Dermis blood vessel endothelial cell (primary cell): ENCODE data around the gene CASP14. TPM values are rescaled to one million over a fixed set of nuclear protein-coding genes. Genes with fewer than 3 reads are reported as not detected.
"Not testable (repeated sequence)": the region's sequence is repeated elsewhere in the genome, so short reads cannot be mapped to it uniquely, and the experiment has no call there.

ENCODE experiments used
- DNase-seq: peaks from one replicate; pipeline ENCODE4 v3.0.0; 2010
- total RNA-seq: library from RNA; depleted of rRNA; stranded (reverse); fragments of >200 nt; gene quantifications from 2 replicates; pipeline ENCODE4 v1.2.3, GENCODE V29; 2014

CASP14 gene
- total RNA-seq, 1 donor from 2014 or later, result not detected

DNA sequence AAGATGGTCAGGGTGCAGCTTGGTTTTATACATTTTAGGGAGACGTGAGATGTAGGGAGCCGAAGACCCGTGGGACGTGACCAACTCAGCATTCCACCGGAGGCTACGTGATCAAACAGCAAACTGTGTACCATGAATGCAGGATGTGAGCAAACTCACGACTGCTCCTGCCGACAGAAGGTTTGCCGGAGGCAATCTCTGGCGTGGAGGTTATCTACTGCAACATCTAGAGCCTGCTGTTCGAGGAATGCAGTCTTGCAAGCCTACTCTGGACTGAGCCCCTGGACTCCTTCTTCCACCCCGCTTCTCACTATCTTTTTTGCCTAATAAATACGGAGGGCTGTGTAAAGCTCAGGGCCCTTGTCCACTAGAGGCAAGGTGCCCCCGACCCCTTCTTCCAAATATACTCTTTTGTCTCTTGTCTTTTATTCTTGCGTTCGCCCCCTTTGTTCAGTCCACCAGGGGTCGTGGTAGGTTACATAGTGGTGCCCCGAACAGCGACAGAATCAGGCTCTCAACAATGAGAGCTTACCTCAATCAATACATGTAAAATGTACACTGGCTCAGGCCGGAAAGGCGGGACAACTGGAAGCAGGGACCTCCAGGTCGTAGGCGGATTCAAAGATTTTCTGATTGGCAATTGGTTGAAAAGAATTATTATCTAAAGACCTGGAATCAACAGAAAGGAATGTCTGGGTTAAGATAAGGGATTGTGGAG lies 23.8 kb downstream of the CASP14 start:
- DNase-seq, result no peak

DNA sequence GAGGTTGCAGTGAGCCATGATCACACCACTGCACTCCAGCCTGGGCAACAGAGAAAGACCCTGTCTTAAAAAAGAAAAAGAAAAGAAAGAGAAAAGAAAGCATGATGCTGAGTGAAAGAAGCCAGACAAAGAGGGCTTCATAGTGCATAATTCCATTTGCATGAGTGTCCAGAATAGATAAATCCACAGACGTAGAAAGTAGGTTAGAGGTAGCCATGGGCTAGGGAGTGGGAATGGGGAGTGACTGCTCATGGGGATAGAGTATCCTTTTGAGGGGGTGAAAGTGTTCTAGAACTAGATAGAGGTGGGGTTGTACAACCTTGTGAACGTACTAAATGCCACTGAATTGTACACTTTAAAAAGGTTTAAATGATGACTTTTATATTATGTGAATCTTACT lies 25.1 kb downstream of the CASP14 start:
- DNase-seq, result no peak

DNA sequence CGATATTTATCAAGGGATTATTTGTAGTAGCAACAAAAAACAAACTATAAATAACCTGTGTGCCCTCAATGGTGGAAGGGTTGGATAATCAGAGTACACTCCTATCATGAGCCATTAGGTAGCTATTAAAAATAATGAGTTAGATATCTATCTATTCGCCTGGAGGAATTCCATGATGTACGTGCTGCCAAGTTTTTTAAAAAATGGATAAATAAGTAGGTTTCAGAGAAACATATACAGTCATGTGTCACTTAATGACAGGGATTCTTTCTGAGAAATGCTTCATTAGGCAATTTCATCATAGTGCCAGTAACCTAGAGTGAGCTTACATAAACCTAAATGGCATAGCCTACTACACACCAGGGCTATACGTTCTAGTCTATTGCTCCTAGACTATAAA lies 26.5 kb downstream of the CASP14 start:
- DNase-seq, result no peak

DNA sequence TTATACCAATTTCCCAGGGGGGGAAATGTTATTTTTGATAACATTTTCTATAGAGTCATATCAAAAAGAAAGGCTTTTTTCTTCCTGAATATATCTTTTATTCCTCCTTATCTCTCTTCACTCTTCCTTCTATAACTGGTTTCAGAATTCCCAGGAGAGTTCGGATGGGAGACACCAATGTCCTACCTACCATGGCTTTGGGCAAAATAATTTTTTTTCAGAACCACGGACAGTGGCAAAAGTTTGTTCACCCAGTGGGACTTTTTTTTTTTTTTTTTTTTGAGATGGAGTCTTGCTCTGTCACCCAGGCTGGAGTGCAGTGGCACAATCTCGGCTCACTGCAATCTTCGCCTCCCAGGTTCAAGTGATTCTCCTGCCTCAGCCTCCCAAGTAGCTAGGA lies 30.7 kb downstream of the CASP14 start:
- DNase-seq, result not testable (repeated sequence)

DNA sequence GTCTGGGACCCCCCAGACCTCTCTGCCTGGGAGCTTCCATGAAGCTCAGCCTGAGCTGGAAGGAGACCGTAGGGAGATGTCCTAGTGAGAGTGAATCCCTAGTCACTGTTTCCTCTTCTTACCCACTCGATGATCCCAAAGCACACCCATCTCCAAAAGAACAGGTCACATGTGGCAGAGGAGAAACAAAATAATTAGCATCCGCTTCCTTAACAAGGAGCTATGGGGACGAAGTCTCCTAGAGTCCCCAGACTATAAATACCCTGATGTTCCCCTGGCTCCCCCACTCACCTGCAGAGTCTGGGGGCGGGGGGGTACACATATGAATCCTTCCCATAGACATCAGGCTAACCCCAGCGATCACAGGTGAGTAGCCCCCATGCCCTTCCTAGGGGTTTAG lies 32.6 kb downstream of the CASP14 start, which contains the start of gene OR1I1:
TSS of gene OR1I1 (plus strand) at position 301 of the 400 bp plus-strand sequence. CDS start 4,855 bp downstream, outside the sequence.
- DNase-seq, result no peak

DNA sequence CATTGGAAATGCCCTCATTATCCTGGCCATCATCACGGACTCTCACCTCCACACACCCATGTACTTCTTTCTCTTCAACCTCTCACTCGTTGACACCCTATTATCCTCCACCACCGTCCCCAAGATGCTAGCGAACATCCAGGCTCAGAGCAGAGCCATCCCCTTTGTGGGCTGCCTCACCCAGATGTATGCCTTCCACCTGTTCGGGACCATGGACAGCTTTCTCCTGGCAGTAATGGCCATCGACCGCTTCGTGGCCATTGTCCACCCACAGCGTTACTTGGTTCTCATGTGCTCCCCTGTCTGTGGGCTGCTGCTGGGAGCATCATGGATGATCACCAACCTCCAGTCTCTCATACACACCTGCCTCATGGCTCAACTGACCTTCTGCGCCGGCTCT lies 37.9 kb downstream of the CASP14 start:
- DNase-seq, result no peak

DNA sequence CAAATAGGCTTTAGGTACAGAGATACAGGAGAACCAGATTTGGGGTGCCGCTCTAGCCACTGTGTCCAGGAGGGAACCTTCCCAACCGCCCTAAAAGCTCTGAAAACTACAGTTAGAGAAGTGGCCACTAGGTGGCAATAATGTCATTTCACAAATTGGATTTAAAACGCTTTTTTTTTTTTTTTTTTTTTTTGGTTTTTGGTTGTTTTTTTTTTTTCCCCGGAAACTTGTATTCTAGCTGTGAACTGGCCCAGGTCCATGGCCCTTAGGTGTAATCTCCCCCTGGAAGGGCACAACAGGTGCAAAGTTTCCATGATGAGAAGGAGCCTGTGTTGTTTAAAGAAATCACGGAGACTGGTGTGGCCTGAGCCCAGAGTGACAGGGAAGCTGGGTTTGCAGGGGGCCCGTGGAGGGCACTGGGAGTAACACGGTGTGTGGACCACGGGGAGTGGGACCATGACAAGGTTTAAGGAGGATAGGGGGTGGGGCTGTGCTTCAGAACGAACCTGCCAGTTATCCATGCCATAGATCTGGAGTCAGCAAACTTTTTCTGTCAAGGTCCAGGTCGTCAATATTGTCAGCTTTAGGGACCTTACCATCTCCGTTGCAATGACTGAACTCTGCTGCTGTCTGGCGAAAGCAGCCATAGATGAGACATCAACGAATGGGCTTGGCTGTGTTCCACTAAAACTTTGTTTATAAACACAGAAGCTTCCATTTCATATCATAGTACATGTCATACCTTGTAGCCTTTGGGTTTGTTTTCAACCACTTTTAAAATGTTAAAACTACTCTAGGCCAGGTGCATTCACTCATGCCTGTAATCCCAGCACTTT lies 42.9 kb downstream of the CASP14 start:
- DNase-seq, result peak; percentile 84

DNA sequence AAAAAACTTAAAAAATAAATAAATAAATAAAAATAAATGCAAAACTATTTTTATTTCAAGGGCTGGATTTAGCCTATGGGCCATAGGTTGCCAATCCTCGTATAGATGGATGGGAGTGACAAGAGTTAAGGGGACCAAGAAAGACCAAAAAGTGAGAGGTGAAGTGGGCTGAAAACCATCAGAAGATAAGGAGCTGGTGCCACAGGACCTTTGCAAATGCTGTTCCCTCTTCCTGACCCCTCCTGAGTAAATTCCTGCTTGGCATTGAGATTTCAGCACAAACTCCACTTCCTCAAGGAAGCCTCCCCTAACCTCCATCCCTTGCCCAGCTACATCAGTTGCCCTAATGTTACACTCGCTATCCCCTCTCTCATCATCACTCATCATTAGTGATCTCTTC lies 43.7 kb downstream of the CASP14 start:
- DNase-seq, result no peak

DNA sequence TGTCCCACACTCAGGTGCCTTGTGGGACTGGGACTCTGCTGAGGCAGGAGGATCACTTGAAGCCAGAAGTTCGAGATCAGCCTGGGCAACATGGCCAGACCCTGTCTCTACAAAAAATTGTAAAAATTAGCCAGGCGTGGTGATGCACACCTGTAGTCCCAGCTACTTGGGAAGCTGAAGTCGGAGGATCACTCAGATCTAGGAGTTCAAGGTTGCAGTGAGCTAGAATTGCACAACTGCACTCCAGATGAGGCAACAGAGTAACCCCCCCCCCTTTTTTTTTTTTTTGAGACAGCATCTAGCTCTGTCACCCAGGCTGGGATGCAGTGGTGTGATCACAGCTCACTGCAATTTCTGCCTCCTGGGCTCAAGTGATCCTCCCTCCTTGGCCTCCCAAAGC lies 46.9 kb downstream of the CASP14 start:
- no peak for DNase-seq

DNA sequence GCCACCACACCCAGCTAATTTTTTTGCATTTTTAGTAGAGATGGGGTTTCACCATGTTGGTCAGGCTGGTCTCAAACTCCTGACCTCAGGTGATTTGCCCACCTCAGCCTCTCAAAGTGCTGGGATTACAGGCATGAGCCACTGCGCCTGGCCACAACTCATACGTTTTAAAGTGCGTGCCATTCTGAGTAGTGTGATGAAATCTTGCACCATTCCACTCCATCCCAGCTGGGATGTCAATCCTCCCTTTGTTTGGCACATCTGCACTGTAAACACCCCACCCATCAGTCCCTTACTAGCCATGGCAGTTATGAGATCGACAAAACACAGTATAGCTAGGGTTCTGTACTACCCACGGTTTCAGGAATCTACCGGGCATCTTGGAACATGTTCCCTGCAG lies 48.7 kb downstream of the CASP14 start:
- DNase-seq, result not testable (repeated sequence)

DNA sequence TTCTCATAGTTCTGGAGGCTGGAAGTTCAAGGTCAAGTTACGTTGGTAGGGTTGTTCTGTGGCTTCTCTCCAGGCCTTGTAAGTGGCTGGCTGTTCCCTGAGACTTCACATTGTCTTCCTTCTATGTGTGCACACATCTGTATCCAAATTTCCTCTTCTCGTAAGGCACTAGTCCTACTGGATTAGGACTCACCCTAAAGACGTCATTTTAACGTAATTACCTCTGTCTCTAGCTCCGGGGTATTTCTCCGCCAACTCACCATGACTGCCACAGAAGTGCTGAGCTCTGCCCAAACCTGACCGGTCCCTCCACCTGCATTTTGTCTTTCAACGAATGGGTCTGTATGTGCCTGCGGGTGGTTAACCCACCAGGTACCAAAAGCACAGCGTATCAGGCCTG lies 49.2 kb downstream of the CASP14 start:
- DNase-seq, result no peak

DNA sequence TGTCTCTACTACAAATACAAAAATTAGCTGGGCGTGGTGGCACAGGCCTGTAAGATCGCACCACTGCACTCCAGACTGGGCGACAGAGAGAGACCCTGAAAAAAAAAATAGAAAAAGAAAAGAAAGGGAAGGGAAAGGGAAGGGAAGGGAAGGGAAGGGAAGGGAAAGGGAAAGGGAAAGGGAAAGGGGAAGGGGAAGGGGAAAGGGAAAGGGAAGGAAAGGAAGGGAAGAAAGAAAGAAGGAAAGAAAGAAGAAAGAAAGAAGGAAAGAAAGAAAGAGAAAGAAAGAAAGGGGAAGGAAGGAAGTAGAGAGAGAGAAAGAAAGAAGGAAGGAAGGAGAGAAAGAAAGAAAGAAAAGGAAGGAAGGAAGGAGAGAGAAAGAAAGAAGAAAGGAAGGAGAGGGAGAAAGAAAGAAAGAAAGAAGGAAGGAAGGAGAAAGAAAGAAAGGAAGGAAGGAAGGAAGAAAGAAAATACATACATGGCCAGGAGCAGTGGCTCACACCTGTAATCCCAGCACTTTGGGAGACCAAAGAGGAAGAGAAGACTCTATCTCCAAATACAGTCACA lies 49.8 kb downstream of the CASP14 start:
- DNase-seq, result no peak

DNA sequence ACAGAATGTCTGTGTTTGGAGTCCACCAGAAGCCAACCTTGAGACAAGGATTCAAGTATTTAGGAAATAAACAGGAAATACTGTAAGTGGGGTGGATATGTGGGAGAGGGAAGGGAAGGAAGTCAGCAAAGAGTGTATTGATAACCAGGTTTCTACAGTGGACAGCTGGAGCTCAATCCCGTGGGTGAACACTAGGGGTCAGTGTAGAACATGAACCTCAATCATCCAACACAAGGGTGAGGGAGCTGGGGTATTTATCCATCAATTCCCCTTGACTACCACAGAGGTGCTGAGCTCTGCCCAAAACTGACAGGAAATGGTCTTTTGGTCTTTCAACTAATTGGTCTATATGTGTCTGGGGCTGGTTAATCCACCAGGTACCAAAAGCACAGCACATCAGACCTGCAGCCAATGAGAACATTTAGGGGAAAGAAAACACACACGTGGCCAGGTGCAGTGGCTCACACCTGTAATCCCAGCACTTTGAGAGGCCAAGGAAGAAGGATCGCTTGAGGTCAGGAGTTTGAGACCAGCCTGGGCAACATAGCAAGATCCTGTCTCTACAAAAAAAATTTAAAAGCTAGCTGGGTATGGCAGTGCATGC lies 52.3 kb downstream of the CASP14 start:
- DNase-seq, result peak; percentile 83

DNA sequence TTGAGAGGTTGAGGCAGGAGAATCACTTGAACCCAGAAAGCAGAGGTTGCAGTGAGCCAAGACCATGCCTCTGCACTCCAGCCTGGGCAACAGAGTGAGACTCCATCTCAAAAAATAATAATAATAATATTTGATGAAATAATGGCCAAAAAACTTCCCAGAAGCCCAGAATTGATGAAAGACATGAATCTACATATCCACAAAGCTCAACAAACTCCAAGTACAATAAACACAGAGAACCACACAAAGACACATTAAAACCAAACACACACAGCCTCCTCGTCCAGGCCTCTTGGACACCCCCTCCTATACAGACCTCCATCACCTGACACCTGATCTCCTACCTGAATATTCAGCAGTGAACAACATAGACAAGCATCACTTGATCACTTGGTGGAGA lies 54.7 kb downstream of the CASP14 start:
- DNase-seq, result no peak

DNA sequence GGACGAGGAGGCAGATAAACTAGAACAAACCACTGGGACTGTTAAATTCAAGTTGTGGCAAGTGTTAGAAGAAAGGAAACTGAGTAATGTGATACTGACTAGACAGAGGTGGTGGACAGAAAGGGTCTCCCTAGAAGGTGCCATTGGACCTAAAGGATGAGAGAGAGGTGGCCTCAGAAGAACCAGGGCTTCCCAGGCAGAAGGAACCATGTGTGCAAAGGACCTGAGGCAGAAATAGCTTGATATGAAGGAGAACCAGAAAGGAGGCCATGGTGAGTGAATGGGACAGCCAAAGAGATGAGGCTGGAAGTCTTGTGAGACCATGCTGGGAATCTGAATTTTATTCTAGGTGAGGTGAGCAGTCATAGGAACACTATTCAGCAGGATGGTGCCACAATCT lies 55.1 kb downstream of the CASP14 start:
- DNase-seq, result no peak

DNA sequence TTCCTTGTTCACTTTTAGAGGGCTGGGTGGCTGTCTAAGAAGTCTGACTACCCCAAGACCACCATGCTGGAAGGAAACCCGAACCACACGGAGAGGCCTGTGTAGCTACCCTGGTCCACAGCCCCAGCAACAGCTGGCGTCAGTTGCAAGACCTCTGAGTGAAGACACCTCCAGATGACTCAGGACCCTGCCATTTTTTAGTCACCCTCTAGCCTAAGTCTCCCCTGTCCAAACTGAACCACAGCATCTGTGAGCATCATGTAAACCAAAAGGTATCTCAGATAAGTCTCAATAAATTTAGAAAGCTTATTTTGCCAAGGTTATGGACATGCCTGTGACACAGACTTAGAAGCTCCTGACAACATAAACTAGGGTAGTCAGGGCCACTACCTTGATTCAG lies 55.8 kb downstream of the CASP14 start:
- no peak for DNase-seq

DNA sequence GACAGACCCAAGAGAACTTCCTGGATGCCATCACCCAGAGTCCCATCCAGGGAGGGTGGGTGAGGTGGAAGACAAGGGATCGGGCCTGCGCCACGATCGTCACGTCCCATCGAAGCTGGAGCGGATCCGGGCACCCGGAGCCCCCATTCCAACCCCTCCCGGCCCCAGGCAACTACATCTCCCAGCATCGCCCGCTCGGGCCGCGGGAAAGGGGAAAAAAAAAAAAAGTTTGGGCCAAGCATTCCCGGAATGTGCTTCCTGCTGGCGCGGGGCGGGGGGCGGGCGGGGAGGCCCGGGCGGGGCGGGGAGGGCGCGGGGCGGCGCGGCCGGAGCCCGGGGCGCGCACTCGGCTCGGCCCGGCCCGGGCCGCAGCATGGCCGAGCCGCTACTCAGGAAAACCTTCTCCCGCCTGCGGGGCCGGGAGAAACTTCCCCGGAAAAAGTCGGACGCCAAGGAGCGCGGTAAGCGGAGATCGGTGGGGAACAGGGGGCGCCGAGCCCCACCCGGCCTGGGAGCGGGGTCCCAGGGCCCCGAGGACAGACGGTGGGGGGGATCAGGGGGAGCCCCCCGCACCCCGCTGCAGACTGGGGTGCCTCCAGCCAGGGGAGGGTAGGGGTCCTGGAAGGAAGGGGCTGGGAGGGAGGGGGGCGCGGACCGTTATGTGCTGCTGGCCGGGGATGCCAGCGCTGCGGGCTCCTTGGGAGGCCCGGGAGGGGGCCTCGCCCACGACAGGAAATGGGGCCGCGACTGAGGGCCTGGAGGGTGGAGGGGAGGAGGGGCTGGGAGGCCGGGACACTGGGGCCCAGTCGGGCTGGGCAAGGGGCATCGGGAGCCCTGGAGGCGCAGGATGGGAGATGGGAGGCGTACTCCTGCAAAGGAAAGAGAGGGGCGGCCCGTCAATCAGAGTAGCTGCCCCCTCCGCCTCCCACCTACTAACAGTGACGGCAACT lies 58.1 kb downstream of the CASP14 start, which contains the start of gene SYDE1:
TSS of gene SYDE1 (plus strand) at position 341 of the 950 bp plus-strand sequence. CDS start at position 374, 33 bp downstream.
- DNase-seq, result peak; percentile 62
